D341Med (cell line): ENCODE measurements around the gene NTMT1.

Experiments
- DNase-seq: peaks from one replicate; pipeline ENCODE4 v3.0.0; 2012; ENCODE audit warnings: low spot score

NTMT1 gene

GRCh38 chr9:129597355-129598088, 28.4 kb upstream of the NTMT1 start:
- no peak for DNase-seq

- no peak for DNase-seq
These were observed 27.8 kb upstream of the NTMT1 start for GRCh38 chr9:129598089-129598596.

- no peak for DNase-seq
These were observed 24.8 kb upstream of the NTMT1 start for GRCh38 chr9:129601082-129601674.

- DNase-seq, result peak; percentile 58
These were observed 23.2 kb upstream of the NTMT1 start for GRCh38 chr9:129602598-129603415.

GRCh38 chr9:129604056-129604765, 21.8 kb upstream of the NTMT1 start:
- DNase-seq, result no peak

GRCh38 chr9:129604766-129605163, 21.2 kb upstream of the NTMT1 start:
- DNase-seq, result no peak

GRCh38 chr9:129606161-129607026, 19.6 kb upstream of the NTMT1 start:
- DNase-seq, result no peak

GRCh38 chr9:129607027-129607387, 19.0 kb upstream of the NTMT1 start:
- DNase-seq, result no peak

GRCh38 chr9:129608561-129609481, 17.1 kb upstream of the NTMT1 start:
- DNase-seq, result no peak

GRCh38 chr9:129609486-129610212, 16.3 kb upstream of the NTMT1 start:
- DNase-seq, result no peak

GRCh38 chr9:129610213-129610472, 15.8 kb upstream of the NTMT1 start:
- no peak for DNase-seq

GRCh38 chr9:129610473-129611306, 15.3 kb upstream of the NTMT1 start:
- DNase-seq, result peak; percentile 90

GRCh38 chr9:129611307-129611800, 14.6 kb upstream of the NTMT1 start:
- DNase-seq, result no peak

- DNase-seq, result no peak
These were observed 13.8 kb upstream of the NTMT1 start for GRCh38 chr9:129612123-129612522.

- DNase-seq, result no peak
These were observed 13.0 kb upstream of the NTMT1 start for GRCh38 chr9:129612815-129613519.

GRCh38 chr9:129613520-129614175, 12.3 kb upstream of the NTMT1 start:
- DNase-seq, result no peak

- no peak for DNase-seq
These were observed 11.0 kb upstream of the NTMT1 start for GRCh38 chr9:129614932-129615331.
